Dedifferentiated amniotic fluid mesenchymal stem cell (primary cell): ENCODE measurements around the gene CKLF.
"Not testable (repeated sequence)": the region's sequence is repeated elsewhere in the genome, so short reads cannot be mapped to it uniquely, and the experiment has no call there.

ENCODE experiments used
- DNase-seq: peaks from one replicate; pipeline ENCODE4 v3.0.0-alpha.2; 2016; ENCODE audit errors: extremely low spot score

CKLF gene

GRCh38 chr16:66552286-66553177 lies at the start of gene CKLF:
Gene CKLF, plus strand, starts transcription at chr16:66552576. Its CDS starts 140 bp downstream, at chr16:66552716.
- peak; percentile 74 for DNase-seq

GRCh38 chr16:66503030-66503429 lies 49.3 kb upstream of the CKLF start:
- no peak for DNase-seq

GRCh38 chr16:66503612-66504011 lies 48.8 kb upstream of the CKLF start:
- no peak for DNase-seq

GRCh38 chr16:66507731-66508239 lies 44.6 kb upstream of the CKLF start:
- DNase-seq, result no peak

- peak; percentile 42 for DNase-seq
These were observed 44.0 kb upstream of the CKLF start for GRCh38 chr16:66508248-66508913.

GRCh38 chr16:66508914-66509496 lies 43.4 kb upstream of the CKLF start:
- DNase-seq, result no peak

- DNase-seq, result no peak
These were observed 42.8 kb upstream of the CKLF start for GRCh38 chr16:66509576-66509975.

- DNase-seq, result no peak
These were observed 42.1 kb upstream of the CKLF start for GRCh38 chr16:66510298-66510697.

- no peak for DNase-seq
These were observed 41.4 kb upstream of the CKLF start for GRCh38 chr16:66510711-66511601.

GRCh38 chr16:66511602-66512271 lies 40.6 kb upstream of the CKLF start:
- peak; percentile 47 for DNase-seq

GRCh38 chr16:66512272-66513110 lies 39.9 kb upstream of the CKLF start:
- DNase-seq, result no peak

- no peak for DNase-seq
These were observed 39.2 kb upstream of the CKLF start for GRCh38 chr16:66513111-66513723.

- DNase-seq, result not testable (repeated sequence)
These were observed 38.0 kb upstream of the CKLF start for GRCh38 chr16:66514391-66514790.

- not testable (repeated sequence) for DNase-seq
These were observed 37.3 kb upstream of the CKLF start for GRCh38 chr16:66514980-66515595.

- no peak for DNase-seq
These were observed 36.5 kb upstream of the CKLF start for GRCh38 chr16:66515596-66516508.

GRCh38 chr16:66516509-66516807 lies 35.9 kb upstream of the CKLF start:
- DNase-seq, result no peak

- DNase-seq, result peak; percentile 91
These were observed 35.4 kb upstream of the CKLF start for GRCh38 chr16:66516808-66517585.
